Gastrocnemius medialis (tissue), 4 donors: Measurements from ENCODE around the gene NADK. TPM values are rescaled to one million over a fixed set of nuclear protein-coding genes. Genes with fewer than 3 reads are reported as not detected.
"Not testable (repeated sequence)": the region's sequence is repeated elsewhere in the genome, so short reads cannot be mapped to it uniquely, and the experiment has no call there.

Experiments
- ATAC-seq, 2 donors: fragments of 150-250 bp; one replicate each; pipeline ENCODE4 v1.9.1; 2016
- DNase-seq, 2 donors: peaks; one replicate each; pipeline ENCODE4 v3.0.0-alpha.2; 2019
- H3K27ac ChIP-seq, 4 donors: fragments of 200-600 bp; sonication (generic); 1 replicate in 1 of 4; 2 replicates in 3 of 4; pipeline ENCODE4 v1.5.1; 2016 to 2018; ENCODE audit warnings: mild to moderate bottlenecking in 2 of 4, moderate library complexity in 1 of 4
- H3K27me3 ChIP-seq, 3 donors: fragments of 200-600 bp; sonication (generic) in 2 of 3; 1 replicate in 1 of 3; 2 replicates in 2 of 3; pipeline versions ENCODE4 v1.5.1 to v1.6.0; 2016 to 2019; ENCODE audit warnings: mild to moderate bottlenecking in 1 of 3, moderate library complexity in 1 of 3
- H3K36me3 ChIP-seq, 2 donors: fragments of 200-600 bp; sonication (generic) in 1 of 2; one replicate each; pipeline ENCODE4 v1.5.1; 2017 to 2018
- H3K4me1 ChIP-seq, 2 donors: fragments of 200-600 bp; sonication (generic) in 1 of 2; one replicate each; pipeline ENCODE4 v1.5.1; 2016 to 2017; ENCODE audit warnings: mild to moderate bottlenecking in 2 of 2
- H3K4me3 ChIP-seq, 4 donors: fragments of 200-600 bp; sonication (generic) in 3 of 4; 1 replicate in 1 of 4; 2 replicates in 3 of 4; pipeline ENCODE4 v1.5.1; 2016 to 2019; ENCODE audit warnings: mild to moderate bottlenecking in 2 of 4
- H3K9me3 ChIP-seq, 3 donors: fragments of 200-600 bp; sonication (generic) in 2 of 3; 1 replicate in 1 of 3; 2 replicates in 2 of 3; pipeline ENCODE4 v1.5.1; 2016 to 2019
- POLR2A ChIP-seq, 2 donors: fragments of 450-650 bp; IDR thresholded peaks; one replicate each; pipeline ENCODE4 v1.6.1; 2017; ENCODE audit warnings: antibody characterized with exemption in 2 of 2, mild to moderate bottlenecking in 2 of 2, moderate library complexity in 2 of 2
- in situ Hi-C, 4 donors: fragments of 200-750 bp; cut with MboI; loops; one replicate each; pipeline versions ENCODE4 v1.15.0 to v1.8.0; 2017; ENCODE audit warnings: low sequenced_read_pairs in 4 of 4
- intact Hi-C: fragments of 100-400 bp; cut with DNase I; formaldehyde crosslinking; loops from one replicate; pipeline ENCODE4 v1.15.1; 2023; ENCODE audit warnings: low total_unique reads
- total RNA-seq, 4 donors: library from RNA; depleted of rRNA; stranded (reverse); fragments of >200 nt; gene quantifications; one replicate each; pipeline versions ENCODE4 v1.1.0 to v1.2.3, GENCODE V29; 2016
- TF ChIP-seq, protein P1 (sequence below), 5 experiments: fragments of 450-650 bp in 3 of 5; fragments of 200-600 bp in 2 of 5; sonication (generic) in 2 of 5; IDR thresholded peaks in 4 of 5; conservative IDR thresholded peaks in 1 of 5; 1 replicate in 4 of 5; 2 replicates in 1 of 5; pipeline ENCODE4 v1.5.1; 2016 to 2019; ENCODE audit warnings: antibody characterized with exemption in 5 of 5, mild to moderate bottlenecking in 3 of 5, moderate library complexity in 3 of 5

NADK gene
- total RNA-seq, 4 donors from 2014 or later: 20.1 to 33.1 (median 32.5) TPM

DNA sequence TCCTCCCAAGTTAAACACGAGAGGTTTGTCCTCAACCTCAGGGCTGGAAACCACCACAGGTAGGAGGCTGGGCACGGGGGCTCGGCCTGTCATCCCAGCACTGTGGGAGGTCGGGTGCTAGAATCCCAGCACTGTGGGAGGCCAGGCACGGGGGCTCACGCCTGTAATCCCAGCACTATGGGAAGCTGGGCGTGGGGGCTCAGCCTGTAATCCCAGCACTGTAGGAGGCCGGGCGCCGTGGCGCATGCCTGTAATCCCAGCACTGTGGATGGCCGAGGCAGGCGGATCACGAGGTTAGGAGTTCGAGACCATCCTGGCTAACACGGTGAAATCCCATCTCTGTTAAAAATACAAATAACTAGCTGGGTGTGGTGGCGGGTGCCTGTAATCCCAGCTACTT lies 47.4 kb downstream of the NADK start:
- no peak overlapping the region for H3K27ac ChIP-seq
- peaks cover 0 to 39% of the 10 kb centered on the region in 2 donors for H3K36me3 ChIP-seq
- ATAC-seq (no peak), DNase-seq (no peak)
- no peaks in the 10 kb centered on the region for H3K27me3 ChIP-seq
- H3K4me3 ChIP-seq: no peak overlapping the region
- no peaks in the 10 kb centered on the region for H3K9me3 ChIP-seq
- intact Hi-C loops: no loop called here
- in situ Hi-C loops: no loop called here
- no peak for TF ChIP-seq POLR2A (IDR thresholded peaks at IDR 0.05)
- TF ChIP-seq, protein P1, sequence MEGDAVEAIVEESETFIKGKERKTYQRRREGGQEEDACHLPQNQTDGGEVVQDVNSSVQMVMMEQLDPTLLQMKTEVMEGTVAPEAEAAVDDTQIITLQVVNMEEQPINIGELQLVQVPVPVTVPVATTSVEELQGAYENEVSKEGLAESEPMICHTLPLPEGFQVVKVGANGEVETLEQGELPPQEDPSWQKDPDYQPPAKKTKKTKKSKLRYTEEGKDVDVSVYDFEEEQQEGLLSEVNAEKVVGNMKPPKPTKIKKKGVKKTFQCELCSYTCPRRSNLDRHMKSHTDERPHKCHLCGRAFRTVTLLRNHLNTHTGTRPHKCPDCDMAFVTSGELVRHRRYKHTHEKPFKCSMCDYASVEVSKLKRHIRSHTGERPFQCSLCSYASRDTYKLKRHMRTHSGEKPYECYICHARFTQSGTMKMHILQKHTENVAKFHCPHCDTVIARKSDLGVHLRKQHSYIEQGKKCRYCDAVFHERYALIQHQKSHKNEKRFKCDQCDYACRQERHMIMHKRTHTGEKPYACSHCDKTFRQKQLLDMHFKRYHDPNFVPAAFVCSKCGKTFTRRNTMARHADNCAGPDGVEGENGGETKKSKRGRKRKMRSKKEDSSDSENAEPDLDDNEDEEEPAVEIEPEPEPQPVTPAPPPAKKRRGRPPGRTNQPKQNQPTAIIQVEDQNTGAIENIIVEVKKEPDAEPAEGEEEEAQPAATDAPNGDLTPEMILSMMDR (IDR thresholded peaks at IDR 0.05 in 4 of 5, conservative IDR thresholded peaks at IDR 0.05 in 1 of 5): no peak
- H3K4me1 ChIP-seq: peaks cover 14 to 16% of the 10 kb centered on the region in 2 donors

DNA sequence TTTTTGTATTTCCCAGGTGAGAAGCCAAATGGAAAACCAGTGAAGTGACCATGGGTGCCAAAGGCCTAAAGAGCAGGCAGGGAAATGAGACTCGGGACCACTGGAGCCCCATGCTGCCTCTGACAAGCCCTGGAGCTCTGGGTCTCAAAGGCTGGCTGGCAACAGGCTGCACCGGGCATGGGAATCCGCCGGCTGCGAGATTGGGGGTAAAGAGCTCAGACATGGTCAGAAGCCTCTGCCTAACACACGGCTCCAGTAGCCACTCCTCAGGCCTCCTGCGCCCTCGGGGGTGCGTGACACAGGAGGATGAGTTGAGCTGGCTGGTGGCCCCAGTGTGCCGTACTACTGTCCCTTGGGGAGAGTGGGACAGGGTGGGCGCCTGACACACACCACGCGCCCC lies 48.0 kb downstream of the NADK start:
- DNase-seq, H3K27ac ChIP-seq, H3K4me3 ChIP-seq, in situ Hi-C loops, ATAC-seq, H3K27me3 ChIP-seq, intact Hi-C loops, H3K9me3 ChIP-seq: not testable (repeated sequence)
- Histone ChIP-seq H3K4me1 (peaks cover 14 to 16% of the 10 kb centered on the region in 2 donors), H3K36me3 (peaks cover 0 to 38% of the 10 kb centered on the region in 2 donors)

DNA sequence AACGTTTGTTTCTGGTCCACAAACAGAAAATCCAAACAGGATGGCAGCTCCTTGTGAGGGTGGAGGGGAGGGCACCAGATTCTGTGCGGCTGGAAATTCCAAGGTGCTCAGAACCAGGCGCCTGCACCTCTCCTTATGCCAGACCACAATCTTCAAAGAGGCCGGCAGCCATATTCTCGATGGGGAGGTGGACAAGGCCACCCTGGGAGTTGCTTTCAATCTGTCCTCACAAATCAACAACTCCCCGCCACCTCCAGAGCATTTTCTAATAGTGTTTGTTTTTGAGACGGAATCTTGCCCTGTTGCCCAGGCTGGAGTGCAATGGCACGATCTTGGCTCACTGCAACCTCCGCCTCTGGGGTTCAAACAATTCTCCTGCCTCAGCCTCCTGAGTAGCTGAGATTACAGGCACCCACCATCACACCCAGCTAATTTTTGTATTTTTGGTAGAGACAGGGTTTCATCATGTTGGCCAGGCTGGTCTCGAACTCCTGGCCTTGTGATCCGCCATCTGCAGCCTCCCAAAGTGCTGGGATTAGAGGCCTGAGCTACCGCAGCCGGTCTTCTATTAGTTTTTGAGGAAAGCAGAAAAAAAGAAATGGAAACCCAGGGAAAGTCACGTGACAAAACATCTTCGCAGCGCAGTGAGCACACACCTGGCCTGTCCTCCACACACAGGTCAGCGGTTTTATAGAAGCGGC lies 49.0 kb downstream of the NADK start:
- H3K9me3 ChIP-seq, ATAC-seq, in situ Hi-C loops, H3K4me3 ChIP-seq, H3K27me3 ChIP-seq, intact Hi-C loops, DNase-seq: not testable (repeated sequence)
- H3K36me3 ChIP-seq: peaks cover 0 to 34% of the 10 kb centered on the region in 2 donors
- H3K4me1 ChIP-seq: peaks cover 14 to 16% of the 10 kb centered on the region in 2 donors
- peak overlapping the region in 3 of 4 donors; percentile 36 to 74 (median 69) for H3K27ac ChIP-seq

DNA sequence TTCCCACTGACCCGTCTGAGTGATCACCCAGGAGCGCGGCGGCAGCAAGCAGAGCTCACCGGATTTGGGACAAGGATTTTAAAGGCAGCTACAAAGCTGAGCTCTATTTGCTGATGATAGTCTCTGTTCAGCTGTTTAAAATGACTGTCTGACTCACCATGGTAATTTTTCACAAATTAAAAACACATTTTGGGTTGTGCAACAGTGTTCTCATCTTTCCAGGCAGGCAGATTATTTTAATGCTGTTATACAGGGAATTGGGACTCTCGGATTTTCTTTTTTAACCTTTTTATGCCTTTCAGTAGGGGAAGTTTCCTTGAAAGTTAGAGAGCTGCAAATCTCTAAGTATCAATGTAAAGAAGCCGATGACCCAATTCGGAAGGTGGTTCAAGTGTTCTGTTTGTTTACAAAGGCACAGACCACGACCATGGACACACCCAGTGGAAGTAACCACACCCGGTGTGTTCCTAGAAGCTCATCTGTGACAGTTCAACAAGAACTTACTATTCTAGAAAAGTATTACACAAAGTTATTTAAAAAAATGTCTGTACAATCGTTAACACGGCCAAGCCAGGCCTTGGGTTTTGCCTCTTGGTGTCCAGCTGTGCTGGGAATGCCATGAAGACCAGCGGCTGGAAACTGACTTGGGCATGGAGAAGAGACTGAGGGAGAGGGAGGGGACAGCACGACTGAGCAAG lies 49.8 kb downstream of the NADK start:
- ATAC-seq (peak; percentile 6 to 9), DNase-seq (peak in 1 of 2 donors; percentile 41)
- in situ Hi-C loops, H3K27me3 ChIP-seq, intact Hi-C loops, H3K9me3 ChIP-seq, H3K4me3 ChIP-seq: not testable (repeated sequence)
- Histone ChIP-seq H3K27ac (peak overlapping the region; percentile 36 to 74 (median 70)), H3K36me3 (peaks cover 0 to 28% of the 10 kb centered on the region in 2 donors), H3K4me1 (peaks cover 14 to 16% of the 10 kb centered on the region in 2 donors)

DNA sequence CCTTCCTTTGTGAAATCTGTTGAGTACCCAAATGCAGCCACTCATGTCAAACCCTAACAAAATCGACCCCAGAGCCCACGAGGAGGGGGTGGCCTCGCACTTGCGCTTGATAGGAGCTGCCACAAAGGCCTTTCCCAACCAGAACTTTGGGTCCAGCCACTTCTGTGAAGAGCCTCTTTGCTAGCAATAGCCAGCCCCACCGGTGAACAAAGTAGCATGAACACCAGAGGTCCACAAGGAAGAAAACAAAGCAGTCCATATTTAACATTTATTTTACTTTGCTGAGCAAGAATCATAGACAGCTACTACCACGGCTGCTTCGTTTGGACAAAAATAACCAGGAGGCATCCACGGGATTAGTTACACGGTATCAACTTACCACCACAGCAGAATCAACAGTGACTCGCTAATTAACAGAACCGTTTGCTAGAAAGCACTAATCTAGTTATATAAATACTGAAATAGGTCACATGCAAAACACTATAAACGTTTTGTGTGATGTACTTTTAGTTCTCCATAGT lies 51.1 kb downstream of the NADK start:
- H3K9me3 ChIP-seq, in situ Hi-C loops, intact Hi-C loops, H3K4me3 ChIP-seq, H3K27me3 ChIP-seq: not testable (repeated sequence)
- ATAC-seq (peak in 1 of 2 donors; percentile 74), DNase-seq (peak in 1 of 2 donors; percentile 40)
- Histone ChIP-seq H3K36me3 (peaks cover 0 to 17% of the 10 kb centered on the region in 2 donors), H3K27ac (peak overlapping the region; percentile 36 to 91 (median 89)), H3K4me1 (peaks cover 14 to 16% of the 10 kb centered on the region in 2 donors)

DNA sequence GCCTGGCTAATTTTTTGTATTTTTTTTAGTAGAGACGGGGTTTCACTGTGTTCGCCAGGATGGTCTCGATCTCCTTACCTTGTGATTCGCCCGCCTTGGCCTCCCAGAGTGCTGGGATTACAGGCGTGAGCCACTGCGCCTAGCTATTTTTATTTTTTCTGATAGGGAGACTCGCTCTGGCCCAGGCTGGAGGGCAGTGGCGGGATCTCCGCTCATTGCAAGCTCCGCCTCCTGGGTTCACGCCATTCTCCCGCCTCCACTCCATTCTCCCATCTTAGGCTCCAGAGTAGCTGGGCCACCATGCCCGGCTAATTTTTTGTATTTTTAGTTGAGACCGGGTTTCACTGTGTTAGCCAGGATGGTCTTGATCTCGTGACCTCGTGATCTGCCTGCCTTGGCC lies 52.2 kb downstream of the NADK start:
- H3K4me3 ChIP-seq, H3K9me3 ChIP-seq, ATAC-seq, H3K27me3 ChIP-seq, H3K36me3 ChIP-seq, in situ Hi-C loops, DNase-seq, intact Hi-C loops: not testable (repeated sequence)
- Histone ChIP-seq H3K4me1 (peaks cover 17 to 21% of the 10 kb centered on the region in 2 donors), H3K27ac (peak overlapping the region in 3 of 4 donors; percentile 88 to 91 (median 90))
